HG03135 (cell line): ENCODE data around the gene WIPF2.
"Not testable (repeated sequence)": the region's sequence is repeated elsewhere in the genome, so short reads cannot be mapped to it uniquely, and the experiment has no call there.

Experiments used
- ATAC-seq: cut with Tn5 transposase; IDR thresholded peaks from one replicate; pipeline ENCODE4 v1.9.1; 2021; ENCODE audit warnings: mild to moderate bottlenecking, moderate library complexity; ENCODE audit not compliant: unreplicated experiment

The WIPF2 gene

GRCh38 chr17:40293363-40293762 is 74.3 kb downstream of the WIPF2 start:
- ATAC-seq, result no peak

- no peak for ATAC-seq
Observed at GRCh38 chr17:40295488-40296436, 76.7 kb downstream of the WIPF2 start.

GRCh38 chr17:40297511-40297910 is 78.4 kb downstream of the WIPF2 start:
- no peak for ATAC-seq

GRCh38 chr17:40298726-40299125 is 79.6 kb downstream of the WIPF2 start:
- ATAC-seq, result no peak

- ATAC-seq, result not testable (repeated sequence)
Observed at GRCh38 chr17:40299159-40299757, 80.2 kb downstream of the WIPF2 start.

- ATAC-seq, result no peak
Observed at GRCh38 chr17:40301315-40301714, 82.2 kb downstream of the WIPF2 start.

GRCh38 chr17:40303009-40303657 is 84.0 kb downstream of the WIPF2 start:
- no peak for ATAC-seq

GRCh38 chr17:40303708-40304551 is 84.8 kb downstream of the WIPF2 start:
- no peak for ATAC-seq

- not testable (repeated sequence) for ATAC-seq
Observed at GRCh38 chr17:40304552-40304863, 85.4 kb downstream of the WIPF2 start.

GRCh38 chr17:40304866-40305265 is 85.8 kb downstream of the WIPF2 start:
- ATAC-seq, result not testable (repeated sequence)

GRCh38 chr17:40306395-40306794 is 87.3 kb downstream of the WIPF2 start:
- ATAC-seq, result no peak

- ATAC-seq, result no peak
Observed at GRCh38 chr17:40307001-40307730, 88.1 kb downstream of the WIPF2 start.

GRCh38 chr17:40307740-40308239 is 88.7 kb downstream of the WIPF2 start:
- no peak for ATAC-seq

- peak; percentile 47 for ATAC-seq
Observed at GRCh38 chr17:40309031-40309948, 90.2 kb downstream of the WIPF2 start, which contains the start of gene RARA. Gene RARA, plus strand, starts transcription at chr17:40309180. Its CDS starts 22,039 bp downstream, at chr17:40331219.

- no peak for ATAC-seq
Observed at GRCh38 chr17:40309949-40310510, 90.9 kb downstream of the WIPF2 start.

- ATAC-seq, result no peak
Observed at GRCh38 chr17:40310882-40311391, 91.8 kb downstream of the WIPF2 start.

GRCh38 chr17:40311575-40311974 is 92.5 kb downstream of the WIPF2 start:
- ATAC-seq, result no peak

- ATAC-seq, result no peak
Observed at GRCh38 chr17:40312131-40312731, 93.1 kb downstream of the WIPF2 start.
